Hematopoietic multipotent progenitor cell treated with erythropoietin and hydrocortisone succinate and interleukin-3 and kit ligand, for 4 days (in vitro differentiated cells): ENCODE results near the gene TMEFF2.
"Not testable (repeated sequence)": the region's sequence is repeated elsewhere in the genome, so short reads cannot be mapped to it uniquely, and the experiment has no call there.

ENCODE experiments used
- DNase-seq: peaks from one replicate; pipeline ENCODE4 v3.0.0-alpha.2; 2015

Gene TMEFF2

DNA sequence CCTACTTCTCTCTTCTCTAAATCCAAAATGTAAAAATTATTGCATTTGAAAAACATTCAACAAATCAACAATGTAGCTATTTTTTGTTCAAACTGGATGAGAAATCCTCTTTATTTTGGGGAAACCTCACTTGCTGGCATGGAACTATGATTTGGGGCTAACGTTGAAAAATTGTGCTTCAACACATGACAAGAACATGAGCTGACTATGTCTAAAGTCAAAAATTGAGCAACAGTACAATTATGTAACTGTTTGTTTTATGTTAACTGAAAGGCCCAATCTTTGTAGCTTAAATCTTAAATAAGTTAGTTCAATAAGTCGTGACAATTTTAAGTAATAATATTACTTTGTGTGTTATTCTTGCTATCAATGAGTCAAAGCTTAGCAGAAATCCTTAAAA is 67.3 kb downstream of the TMEFF2 start:
- no peak for DNase-seq

DNA sequence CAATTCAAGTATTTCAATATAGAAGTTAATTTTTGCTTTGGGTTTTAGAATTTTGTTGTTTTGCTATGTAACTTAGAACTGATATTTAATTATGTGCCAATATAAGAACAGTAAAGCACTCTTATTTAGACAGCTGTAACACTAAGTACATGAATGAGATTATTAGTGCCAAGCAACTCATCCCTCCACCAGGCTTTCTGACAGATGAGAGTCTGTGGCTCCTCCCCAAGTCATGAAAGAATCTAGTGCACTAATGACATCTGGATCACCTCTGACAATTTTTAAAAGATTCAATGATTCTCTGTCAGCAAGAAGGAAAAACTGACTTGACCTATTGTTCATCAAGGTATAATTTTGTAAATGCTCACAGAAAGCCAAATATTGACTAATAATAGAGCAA is 67.8 kb downstream of the TMEFF2 start:
- DNase-seq: no peak

DNA sequence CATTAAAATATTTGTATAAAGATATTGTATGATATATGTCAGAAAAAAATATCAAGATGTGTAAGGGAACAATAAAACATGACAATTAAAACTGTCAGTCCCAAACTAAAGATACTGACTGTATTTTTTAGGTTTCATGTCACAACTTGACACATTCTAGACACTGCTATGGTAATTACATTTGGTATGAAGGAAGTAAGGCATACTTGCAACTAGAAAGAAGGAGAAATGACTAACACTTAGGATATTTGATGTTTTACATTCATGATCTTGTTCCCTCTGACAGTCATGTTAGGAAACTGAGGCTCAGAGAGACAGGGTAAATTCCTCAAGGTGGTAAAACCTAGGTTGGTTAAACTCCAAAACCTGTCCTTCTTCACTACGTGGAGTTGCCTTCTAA is 68.3 kb downstream of the TMEFF2 start:
- no peak for DNase-seq

DNA sequence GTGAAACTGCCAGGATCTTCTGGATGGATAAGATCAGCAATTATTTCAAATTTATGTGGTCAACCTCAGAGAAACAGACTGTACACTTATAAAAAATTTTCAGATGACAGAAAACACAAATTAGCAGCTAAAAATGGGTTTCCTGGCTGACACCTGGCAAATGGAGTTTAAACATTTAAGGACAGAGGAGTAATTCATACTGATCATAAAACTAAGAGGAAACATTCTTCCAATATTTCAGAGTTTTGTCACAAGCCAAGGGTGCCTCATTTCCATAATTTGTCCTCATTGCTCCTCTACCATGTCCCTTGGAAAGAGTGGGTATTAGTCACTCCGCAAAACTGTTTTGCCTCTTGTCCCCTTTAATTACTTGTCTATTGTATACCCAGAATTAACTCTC is 70.2 kb downstream of the TMEFF2 start:
- DNase-seq: no peak

DNA sequence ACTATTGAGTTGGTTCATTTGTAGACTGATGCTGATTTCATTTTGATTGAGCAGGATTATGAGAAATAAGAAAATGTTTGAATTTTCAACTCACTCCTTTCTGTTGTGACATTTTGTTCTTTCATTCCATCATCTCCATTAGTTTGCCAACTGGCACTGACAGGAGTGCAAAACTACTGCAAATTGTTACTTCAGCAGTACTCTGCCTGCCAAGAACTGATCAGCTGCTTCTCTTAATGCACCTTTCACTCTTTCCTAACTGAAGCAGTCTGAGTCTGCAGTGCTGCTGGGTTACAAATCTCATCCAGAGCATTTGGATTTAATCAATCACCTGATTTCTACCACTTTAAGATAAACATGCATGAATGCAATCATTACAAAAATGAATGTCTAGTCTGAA is 70.9 kb downstream of the TMEFF2 start:
- DNase-seq: no peak

DNA sequence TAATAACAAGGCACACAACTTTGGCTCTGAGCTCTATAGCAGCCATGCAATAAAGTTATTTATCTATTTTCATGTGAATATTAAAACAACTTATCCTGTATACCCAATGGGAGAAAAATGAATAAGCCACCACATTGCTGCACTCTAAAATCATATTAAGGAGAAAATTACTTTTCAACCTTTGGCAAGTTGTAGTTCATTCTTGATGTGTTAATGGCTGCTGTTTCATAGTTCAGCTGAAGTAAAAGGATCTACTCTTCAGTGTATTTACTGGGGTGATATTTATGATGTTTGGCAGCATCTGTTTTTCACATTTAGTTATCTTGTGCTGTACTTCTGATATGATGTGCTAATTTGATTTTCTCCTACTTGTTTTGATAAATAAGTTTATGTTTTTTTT is 71.8 kb downstream of the TMEFF2 start:
- no peak for DNase-seq

DNA sequence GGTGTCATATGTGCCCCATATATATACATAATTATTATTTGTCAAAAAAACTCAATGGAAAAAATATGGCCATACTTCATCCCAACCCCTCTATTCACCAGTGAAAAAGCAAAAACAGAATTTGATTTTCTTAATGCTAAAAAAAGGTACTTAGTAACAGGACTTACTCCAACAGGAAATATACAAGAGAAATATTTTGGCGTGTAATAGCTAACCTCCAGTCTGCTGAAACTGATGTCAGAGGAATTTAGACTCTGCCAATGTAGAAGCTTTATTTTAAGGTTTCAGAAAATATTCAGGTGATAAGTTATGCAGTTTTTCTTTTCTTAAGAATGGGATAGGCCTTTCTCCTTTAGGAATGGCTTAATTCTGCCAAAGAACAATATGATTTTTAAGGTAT is 72.6 kb downstream of the TMEFF2 start:
- DNase-seq: no peak

DNA sequence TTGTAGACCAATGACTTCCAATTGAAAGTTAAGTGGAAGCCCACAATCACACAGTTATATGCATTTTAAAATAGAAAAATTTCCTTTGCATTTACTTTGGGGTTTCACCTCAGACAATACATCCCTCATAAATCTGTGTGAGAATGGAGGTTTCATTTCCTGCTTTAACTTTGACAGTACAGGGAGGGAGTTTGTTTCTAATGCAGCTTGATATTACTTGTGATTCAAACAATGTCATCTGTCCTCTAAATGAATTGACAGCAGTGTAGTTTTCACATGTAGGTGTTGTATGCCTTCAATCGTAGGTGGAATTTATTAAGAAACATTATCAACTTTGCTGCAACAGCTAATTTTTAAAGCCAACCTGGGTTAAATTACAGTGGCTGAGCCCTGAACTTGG is 75.2 kb downstream of the TMEFF2 start:
- no peak for DNase-seq

DNA sequence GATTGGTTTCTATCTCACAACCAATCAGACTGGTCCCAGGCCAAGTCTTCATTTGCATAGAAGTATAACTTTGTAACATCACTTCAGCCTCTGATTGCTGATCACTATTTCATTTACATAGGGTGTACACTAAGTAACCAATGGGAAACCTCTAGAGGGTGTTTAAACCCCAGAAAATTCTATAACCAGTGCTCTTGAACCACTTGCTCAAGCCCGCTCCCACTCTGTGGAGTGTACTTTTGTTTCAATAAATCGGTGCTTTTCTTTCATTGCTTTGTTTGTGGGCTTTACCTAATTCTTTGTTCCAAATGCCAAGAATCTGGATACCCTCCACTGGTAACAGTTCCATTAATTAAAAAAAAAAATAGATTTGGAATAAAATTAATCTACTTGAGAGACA is 77.0 kb downstream of the TMEFF2 start:
- DNase-seq: no peak

DNA sequence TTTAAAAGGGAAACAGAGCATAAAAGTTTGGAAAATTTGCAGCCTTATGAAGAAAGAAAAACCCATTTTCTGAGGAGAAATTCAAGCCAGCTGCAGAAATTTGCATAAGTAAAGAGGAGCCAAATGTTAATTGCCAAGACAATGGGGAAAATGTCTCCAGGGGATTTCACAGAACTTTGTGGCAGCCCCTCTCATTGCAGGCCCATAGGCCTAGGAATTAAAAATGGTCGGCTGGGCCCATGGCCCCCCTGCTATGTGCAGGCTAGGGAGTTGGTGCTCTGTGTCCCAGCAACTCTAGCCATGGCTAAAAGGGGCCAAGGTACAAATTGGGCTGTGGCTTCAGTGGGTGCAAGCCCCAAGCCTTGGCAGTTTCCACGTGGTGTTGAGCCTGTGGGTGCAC is 83.2 kb downstream of the TMEFF2 start:
- DNase-seq: not testable (repeated sequence)

DNA sequence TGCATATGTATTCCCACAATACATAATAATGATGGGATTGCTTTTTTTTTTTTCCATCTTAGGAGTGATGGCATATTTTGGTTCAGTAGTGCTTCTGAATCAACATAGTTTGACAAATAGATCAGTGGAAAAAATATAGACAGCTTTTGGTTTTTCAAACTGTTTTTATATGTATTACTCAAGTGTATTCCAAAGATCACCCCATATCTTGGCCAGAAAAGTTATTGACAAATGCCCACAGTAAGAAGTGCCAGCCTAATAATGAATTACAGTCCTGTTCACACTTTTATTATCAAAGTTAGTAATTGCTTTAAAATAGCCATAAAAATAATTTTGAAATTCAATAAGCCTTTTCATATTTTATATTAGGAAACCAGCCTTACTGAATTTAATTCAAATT is 95.0 kb downstream of the TMEFF2 start:
- DNase-seq: no peak

DNA sequence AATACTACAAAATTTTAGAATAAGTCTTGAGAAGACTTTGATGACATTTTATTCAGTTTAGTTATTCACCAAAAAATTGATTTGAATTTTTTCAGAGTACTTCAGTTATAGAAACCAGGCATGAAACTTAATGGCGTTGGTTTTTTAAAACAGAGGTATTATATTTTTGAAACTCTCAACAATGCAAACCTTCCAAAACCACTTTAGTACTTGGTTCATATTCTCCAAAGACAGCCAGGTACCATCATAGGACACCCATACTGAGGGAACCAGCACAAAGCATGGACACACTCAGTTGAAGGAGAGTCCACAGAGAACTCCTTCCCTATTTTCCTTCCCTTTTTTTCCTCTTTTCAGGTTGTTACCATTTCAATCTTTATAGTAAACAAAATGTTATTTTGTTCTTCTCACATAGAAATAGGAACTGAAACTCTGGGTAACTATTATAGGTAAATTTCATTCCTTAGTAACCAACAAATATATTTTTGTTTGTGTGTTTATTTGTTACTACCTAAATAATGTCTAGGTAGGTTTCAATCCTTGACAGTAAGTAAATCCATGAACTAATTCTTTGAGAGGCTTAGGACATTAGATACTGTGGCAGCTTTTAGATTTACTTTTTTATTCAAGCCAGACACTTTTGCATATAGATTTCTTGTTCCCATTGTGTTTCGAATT is 95.8 kb downstream of the TMEFF2 start:
- DNase-seq: no peak

DNA sequence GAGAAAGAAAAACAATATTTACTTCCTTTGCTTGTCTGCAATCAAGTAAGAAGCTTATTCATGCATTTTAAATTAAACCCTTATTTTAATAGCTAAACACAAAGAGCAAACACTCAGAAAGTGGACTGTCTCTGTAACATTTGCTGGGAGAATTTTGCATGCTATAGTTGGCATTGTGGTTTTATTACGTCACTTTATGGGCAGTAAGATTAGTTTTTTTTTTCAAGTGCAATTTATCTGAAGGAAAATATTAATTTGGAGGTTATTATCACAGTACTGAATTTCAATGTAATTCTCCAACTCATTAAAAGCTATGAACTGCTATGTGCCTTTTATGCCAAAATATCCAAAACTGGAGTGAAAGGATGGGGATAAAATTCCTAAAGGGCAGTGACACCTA is 103.3 kb downstream of the TMEFF2 start:
- DNase-seq: peak; percentile 55

DNA sequence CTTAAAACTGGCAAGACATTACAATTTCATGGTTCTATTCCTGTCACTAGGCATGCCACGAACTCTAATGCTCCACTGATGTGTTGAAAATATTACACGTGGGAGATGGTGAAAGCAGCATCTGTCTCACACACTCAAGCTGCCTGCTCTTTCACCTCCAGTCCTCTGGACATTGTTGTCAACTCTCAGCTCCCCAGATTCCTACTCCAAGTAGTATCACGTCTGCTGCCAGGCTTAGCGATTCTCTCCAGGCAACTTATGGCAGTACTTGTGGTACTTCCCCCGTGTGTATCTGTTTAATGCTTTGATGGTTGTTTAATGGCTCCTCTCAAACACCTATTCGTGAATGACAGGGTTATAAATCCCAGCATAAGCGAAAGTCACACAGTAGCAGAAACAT is 103.8 kb downstream of the TMEFF2 start:
- DNase-seq: no peak

DNA sequence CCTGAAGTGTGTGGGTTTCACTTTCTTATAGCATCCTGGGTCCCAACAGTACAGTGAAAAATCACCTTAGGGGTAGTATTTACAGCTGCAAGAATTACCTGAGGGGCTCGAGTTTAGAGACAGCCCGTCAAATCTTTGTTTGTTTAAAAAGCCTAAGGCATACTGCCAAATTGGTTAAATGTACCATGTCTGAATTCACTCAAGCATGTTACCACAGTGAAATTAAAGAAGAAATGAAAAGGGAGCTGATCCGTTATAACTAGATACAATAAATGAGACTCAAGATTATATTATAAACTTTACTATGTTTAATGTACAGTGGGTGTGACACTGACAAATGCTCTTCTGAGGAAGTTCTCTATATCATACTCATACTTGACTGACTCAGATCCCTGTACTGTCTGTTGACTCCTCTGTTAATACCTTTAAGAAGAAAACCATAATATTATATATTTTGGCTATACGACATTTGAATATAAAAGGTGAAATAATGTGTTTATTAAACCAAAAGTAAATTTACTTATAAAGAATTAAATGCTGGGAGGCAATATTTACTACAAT is 107.3 kb downstream of the TMEFF2 start:
- no peak for DNase-seq

DNA sequence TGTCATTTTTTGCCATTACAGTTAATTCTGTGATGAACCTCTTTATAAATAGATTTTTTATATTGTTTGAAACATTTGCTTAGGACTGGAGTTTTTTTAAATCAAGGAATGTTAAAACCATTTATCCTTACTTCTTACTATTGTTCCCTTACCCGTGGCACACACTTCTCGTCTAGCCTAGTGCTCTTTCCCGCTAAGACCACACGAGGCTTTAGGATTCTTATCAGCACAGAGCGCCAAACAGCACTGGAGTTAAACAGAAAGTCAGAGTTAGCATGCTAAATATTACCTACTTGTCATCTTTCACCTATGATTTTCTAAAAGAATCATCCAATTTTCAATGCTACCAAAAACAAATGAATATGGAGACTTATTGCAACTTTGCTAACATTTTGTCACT is 112.6 kb downstream of the TMEFF2 start:
- DNase-seq: peak; percentile 12

DNA sequence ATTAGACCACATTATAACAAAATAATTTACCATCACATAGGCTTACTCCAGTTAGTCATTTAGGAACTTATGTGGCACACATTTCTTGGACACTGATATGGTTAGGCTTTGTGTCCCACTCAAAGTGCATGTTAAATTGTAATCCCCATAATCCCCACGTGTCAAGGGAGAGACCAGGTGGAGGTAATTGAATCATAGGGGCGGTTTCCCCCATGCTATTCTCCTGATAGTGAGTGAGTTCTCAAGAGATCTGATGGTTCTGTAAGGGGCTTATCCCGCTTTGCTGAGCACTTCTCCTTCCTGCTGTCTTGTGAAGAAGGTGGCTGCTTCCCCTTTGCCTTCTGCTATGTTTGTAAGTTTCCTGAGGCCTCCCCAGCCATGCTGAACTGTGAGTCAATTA is 114.6 kb downstream of the TMEFF2 start:
- not testable (repeated sequence) for DNase-seq

DNA sequence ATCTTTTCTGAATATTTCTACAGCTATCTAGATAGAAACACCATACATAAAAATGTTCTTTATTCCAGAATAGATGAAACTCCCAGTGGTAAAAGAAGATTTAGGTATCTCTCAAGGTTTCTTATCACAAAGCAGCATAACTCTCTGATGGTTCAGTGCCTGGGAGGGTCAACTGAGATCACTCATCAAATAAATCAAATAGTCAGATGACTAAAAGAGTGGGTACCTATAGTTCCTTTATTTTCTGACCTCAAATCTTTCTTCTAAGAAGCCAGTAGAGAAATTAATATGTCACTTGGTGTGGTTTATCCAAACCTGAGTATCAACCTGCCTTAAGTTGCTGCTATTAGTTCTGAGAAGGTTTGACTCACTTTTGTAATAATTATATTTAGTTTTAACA is 120.9 kb downstream of the TMEFF2 start:
- DNase-seq: peak; percentile 43

DNA sequence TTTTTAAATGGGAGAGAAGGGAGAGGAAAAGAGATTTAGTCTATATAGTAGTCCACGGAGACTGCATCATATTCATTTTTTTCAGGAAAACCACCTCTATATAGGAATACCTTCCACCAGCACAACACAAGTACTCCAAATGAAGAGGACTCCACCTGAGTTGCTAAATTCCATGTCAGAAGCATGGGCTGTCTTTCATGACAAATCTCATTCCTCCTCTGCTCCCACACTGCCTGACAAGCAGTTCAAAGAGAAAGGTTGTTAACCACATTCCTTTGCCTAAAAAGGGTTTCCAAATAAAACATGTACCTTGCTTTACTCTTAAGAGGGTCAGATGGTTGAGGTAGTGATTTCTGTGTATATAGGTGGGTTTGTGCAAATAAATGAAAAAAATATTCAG is 122.0 kb downstream of the TMEFF2 start:
- no peak for DNase-seq

DNA sequence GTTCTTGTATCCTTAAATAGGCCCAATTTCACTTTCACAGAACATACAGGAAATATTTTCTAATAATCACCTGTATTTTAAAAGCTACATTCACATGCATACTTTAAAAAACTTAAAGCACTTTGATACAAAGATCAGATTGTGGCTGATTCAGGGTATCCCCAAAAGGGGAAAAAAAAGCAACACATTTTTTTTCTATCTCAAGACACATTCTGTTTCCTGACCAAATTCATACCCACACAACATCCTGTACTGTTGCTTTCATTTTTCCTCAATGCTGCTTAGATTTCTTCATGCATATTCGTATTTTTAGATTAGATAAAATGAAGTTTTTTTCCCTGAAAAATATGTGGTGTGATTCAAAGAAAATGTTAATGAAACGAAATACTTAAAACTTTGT is 122.5 kb downstream of the TMEFF2 start:
- DNase-seq: peak; percentile 68

DNA sequence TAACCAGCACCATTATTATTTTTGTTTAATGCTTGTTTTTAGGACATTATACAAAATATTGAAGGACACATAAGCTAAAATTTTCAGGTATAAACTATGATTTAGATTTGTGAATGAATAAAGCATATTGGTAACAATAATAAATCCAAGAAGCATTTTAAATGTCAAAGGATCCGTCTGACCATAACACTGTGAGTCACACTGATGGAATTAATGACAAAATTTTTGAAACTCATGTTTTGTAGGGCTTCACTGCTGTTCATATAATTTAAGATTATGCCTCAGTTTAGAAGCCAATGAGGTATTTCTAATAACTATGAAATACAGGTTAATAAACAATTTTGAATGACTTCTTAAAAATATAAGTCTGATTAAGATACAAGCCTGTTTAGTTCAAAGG is 124.6 kb downstream of the TMEFF2 start:
- no peak for DNase-seq

DNA sequence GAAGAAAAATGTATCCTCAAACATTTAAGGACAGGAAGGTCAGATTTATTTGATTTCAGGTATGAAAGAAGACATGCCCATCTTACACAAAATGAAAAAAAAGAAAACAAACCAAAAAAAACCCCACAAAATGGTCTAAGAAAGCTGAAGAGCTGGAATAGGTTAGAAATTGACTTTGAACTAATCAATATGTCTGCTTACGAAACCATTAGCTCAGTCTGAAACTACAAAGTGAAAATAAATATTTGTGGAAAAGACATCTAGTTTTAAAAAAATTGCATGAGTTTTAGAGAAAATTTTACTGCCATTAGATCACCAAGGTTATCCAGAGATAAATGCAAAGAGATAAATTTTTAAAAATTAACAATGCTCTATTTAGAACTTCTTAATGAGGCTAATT is 125.3 kb downstream of the TMEFF2 start:
- DNase-seq: no peak

DNA sequence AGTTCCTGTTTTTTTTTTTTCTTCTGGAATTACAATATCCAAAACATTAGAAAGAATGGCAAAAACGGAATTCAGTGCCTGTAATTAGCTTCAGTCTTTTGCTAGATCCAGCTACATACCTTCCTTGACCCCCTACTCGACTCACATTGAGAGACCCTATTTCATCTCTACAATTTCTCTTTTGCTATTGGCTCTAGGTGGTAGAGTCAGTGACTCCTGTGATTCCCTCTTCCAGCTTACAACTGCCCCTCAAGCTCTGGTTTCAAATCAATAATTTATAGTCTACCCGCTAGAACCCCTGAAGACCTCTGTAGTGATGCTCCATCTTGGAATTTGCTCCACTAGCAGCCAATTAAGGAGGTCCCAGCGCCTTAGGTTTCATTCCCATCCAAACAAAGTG is 125.8 kb downstream of the TMEFF2 start:
- no peak for DNase-seq

DNA sequence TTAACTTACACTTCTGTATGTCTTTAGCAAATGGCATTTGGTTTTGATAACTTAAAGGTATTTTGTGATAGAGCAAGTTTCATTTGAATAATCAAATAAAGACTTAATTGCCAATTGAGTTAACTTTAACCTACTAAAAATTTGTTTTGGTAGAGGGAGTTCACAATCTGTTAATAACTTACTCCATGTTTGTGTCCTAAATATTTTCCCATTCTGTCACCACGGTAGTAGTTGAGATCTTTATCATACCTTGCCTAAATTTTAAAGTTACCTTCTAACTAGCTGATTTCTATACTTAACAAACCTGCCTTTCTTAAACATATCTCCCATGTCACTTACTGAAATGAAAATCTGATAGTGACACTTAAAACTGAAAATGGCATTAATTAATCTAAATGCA is 127.1 kb downstream of the TMEFF2 start:
- DNase-seq: no peak

DNA sequence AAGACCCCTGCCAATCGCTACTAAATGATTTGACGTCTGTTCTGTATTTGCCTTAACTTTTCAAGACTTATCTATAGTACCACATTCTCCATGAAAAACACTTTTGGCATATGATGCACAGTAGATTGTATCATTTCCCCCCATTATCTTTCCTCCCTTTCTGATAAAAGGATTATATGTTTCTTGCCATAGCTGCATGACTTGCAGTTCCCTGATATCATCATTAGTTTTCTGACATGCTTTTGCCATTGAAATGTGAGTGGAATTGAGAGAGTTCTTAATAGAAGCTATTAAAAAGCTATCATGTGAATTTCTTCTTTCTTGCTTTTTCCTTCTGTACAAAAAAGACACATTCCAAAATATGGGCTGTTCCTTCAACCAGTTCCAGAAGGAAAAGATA is 130.3 kb downstream of the TMEFF2 start:
- peak; percentile 5 for DNase-seq
